GM12878 (cell line): Measurements from ENCODE around the gene UST. TPM values are rescaled to one million over a fixed set of nuclear protein-coding genes. Genes with fewer than 3 reads are reported as not detected.

Experiments used
- ATAC-seq: fragments of 200-7000 bp; cut with Tn5 transposase; 3 replicates; pipeline ENCODE4 v1.9.1; 2020; ENCODE audit warnings: mild to moderate bottlenecking, moderate library complexity
- BruUV-seq: library from RNA; stranded (reverse); fragments of 400-500 nt; replicated peaks from 2 replicates; lab custom pipeline; 2021; lab: Mats Ljungman, UMichigan
- CTCF ChIA-PET: fragments of 300-600 bp; sonication (Branson Sonifier 250); formaldehyde crosslinking; extraction: SDS; loops from one replicate; lab custom pipeline; 2021; ENCODE audit warnings: inconsistent platforms; lab: Yijun Ruan, JAX
- POLR2A ChIA-PET: fragments of 350-600 bp; formaldehyde crosslinking; extraction: SDS; loops from one replicate; lab custom pipeline; 2021; ENCODE audit warnings: inconsistent platforms; lab: Charles Lee
- RAD21 ChIA-PET: fragments of 300-600 bp; sonication (Branson Sonifier 250); formaldehyde crosslinking; loops from one replicate; lab custom pipeline; 2023; ENCODE audit warnings: antibody characterized with exemption; ENCODE audit not compliant: unreplicated experiment; lab: Charles Lee
- SMC1A ChIA-PET: fragments of 300-600 bp; sonication (Branson Sonifier 250); formaldehyde crosslinking; loops from one replicate; lab custom pipeline; 2023; ENCODE audit not compliant: unreplicated experiment, uncharacterized antibody; lab: Charles Lee
- DNase-seq: peaks from one replicate; pipeline ENCODE4 v3.0.0-alpha.2; 2011; ENCODE audit warnings: low read depth, low spot score
- FAIRE-seq: peaks from 3 replicates; lab custom pipeline; 2011; peaks lifted over from hg19 to GRCh38; lab: Jason Lieb, UNC
- H2AFZ ChIP-seq: 2 replicates; pipeline ENCODE4 v1.6.0; 2011; ENCODE audit warnings: low read depth, low read length, control low read depth; ENCODE audit not compliant: control insufficient read depth
- H3K27ac ChIP-seq: 2 replicates; pipeline ENCODE4 v1.5.1; 2011; ENCODE audit warnings: control low read depth; ENCODE audit not compliant: control insufficient read depth, insufficient read depth
- H3K27me3 ChIP-seq, 2 experiments: replicated peaks in 1 of 2; 2 replicates each; pipeline versions ENCODE4 v1.6.0 to v1.6.1; 2011; ENCODE audit warnings: low read length in 1 of 2; ENCODE audit not compliant: control insufficient read depth in 2 of 2, insufficient read depth in 2 of 2
- H3K36me3 ChIP-seq, 2 experiments: 2 replicates each; pipeline ENCODE4 v1.5.1; 2011; ENCODE audit warnings: low read length in 1 of 2; ENCODE audit not compliant: control insufficient read depth in 2 of 2, insufficient read depth in 2 of 2
- H3K4me1 ChIP-seq: 2 replicates; pipeline ENCODE4 v1.6.1; 2011; ENCODE audit warnings: mild to moderate bottlenecking, low read length, moderate library complexity, mixed read lengths; ENCODE audit not compliant: control insufficient read depth, insufficient read depth
- H3K4me2 ChIP-seq: 2 replicates; pipeline ENCODE4 v1.6.0; 2011; ENCODE audit warnings: control low read depth; ENCODE audit not compliant: control insufficient read depth, insufficient read depth
- H3K4me3 ChIP-seq: fragments of 200-600 bp; sonication (generic); 2 replicates; pipeline ENCODE4 v1.5.1; 2016
- H3K79me2 ChIP-seq: 2 replicates; pipeline ENCODE4 v1.6.0; 2011; ENCODE audit warnings: low read length; ENCODE audit not compliant: control insufficient read depth, insufficient read depth
- H3K9ac ChIP-seq: 2 replicates; pipeline ENCODE4 v1.8.0; 2011; ENCODE audit warnings: low read length, control low read depth, mixed read lengths; ENCODE audit not compliant: control insufficient read depth, insufficient read depth
- H3K9me3 ChIP-seq: replicated peaks from 3 replicates; pipeline ENCODE4 v1.5.1; 2011; ENCODE audit warnings: mild to moderate bottlenecking, low read length; ENCODE audit not compliant: control insufficient read depth, insufficient read depth
- H4K20me1 ChIP-seq: 2 replicates; pipeline ENCODE4 v1.6.0; 2011; ENCODE audit not compliant: control insufficient read depth, insufficient read depth
- NR2C2 ChIP-seq: IDR thresholded peaks from 2 replicates; pipeline ENCODE4 v1.6.1; 2011; ENCODE audit warnings: borderline replicate concordance, low read depth; ENCODE audit not compliant: control insufficient read depth, insufficient read length
- RB1 ChIP-seq: fragments of 450-650 bp; formaldehyde crosslinking; IDR thresholded peaks from 2 replicates; pipeline ENCODE4 v1.6.1; 2017; ENCODE audit warnings: mild to moderate bottlenecking, borderline replicate concordance
- SP1 ChIP-seq: IDR thresholded peaks from one replicate; pipeline ENCODE4 v1.6.1; 2011; ENCODE audit warnings: low read depth, low read length
- WGBS: methylation state at CpG from one replicate; pipeline ENCODE4 v1.1.6; 2016; ENCODE audit warnings: low lambda C conversion rate; ENCODE audit not compliant: insufficient replicate concordance, insufficient coverage; ENCODE audit errors: missing lambda C conversion rate; 5-methylcytosine and 5-hydroxymethylcytosine counted together
- in situ Hi-C: fragments of 300-500 bp; cut with MboI; formaldehyde crosslinking; loops from 9 replicates; pipeline ENCODE4 v1.14.3; 2018; ENCODE audit warnings: mixed read lengths
- intact Hi-C: fragments of 100-400 bp; cut with micrococcal nuclease; formaldehyde crosslinking; loops from one replicate; pipeline ENCODE4 v1.14.2; 2022; ENCODE audit not compliant: unreplicated experiment
- polyA plus RNA-seq, 11 experiments: library from polyadenylated mRNA; depleted of rRNA in 4 of 11; unstranded in 6 of 11; stranded (reverse) in 5 of 11; fragments of >200 nt; fragmentation: Nextera tagmentation in 4 of 11; fragmentation: Illumina TruSeq in 1 of 11; extraction: Ambion mirVana in 4 of 11; extraction: Trizol in 1 of 11; gene quantifications; 1 replicate in 1 of 11; 2 replicates in 10 of 11; pipeline versions ENCODE4 v1.2.1 to v1.2.3, GENCODE V29; 2011 to 2016; ENCODE audit warnings: inconsistent platforms in 2 of 11, missing spikeins in 2 of 11, low read depth in 1 of 11
- total RNA-seq, 4 experiments: library from RNA; depleted of rRNA in 3 of 4; stranded (reverse); fragments of >200 nt in 3 of 4; fragmentation: Illumina TruSeq in 1 of 4; extraction: Trizol in 1 of 4; gene quantifications; 2 replicates each; pipeline versions ENCODE4 v1.2.1 to v1.2.3, GENCODE V29; 2013 to 2021
- TF ChIP-seq, protein P1 (sequence below): IDR thresholded peaks from 2 replicates; pipeline ENCODE4 v1.6.1; 2012; ENCODE audit warnings: low read depth, low read length, improper control_type of control experiment
- TF ChIP-seq, protein P2 (sequence below): fragments of 450-650 bp; IDR thresholded peaks from 2 replicates; pipeline ENCODE4 v1.6.1; 2016; ENCODE audit warnings: mild to moderate bottlenecking

UST gene
- total and polyA plus RNA-seq, 10 of the 15 experiments (the other 5 are each of a cell fraction or from before 2014, with no cell fraction given), result 0.74 to 43.3 (median 2.2) TPM

DNA sequence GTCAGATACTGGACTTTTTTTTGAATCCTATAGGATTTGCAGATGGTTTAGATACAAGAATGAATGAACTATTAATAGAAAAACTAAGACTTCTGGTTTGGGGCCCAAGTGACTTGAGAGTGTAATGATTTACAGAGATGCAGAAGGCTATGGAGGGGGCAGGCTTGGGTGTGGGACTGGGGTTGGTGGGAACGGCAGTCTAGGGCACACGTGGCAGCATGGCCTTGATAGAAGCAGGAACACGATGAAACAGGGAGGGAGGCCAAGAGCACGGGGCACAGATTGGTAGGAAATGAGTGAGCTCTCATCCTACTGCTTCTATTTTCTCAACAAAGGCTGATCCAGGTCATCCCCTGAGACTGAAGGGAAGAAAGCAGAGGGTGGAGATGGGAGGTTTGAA is 3.4 kb upstream of the UST start:
- no peaks in the 10 kb centered on the region for H4K20me1 ChIP-seq
- H3K4me1 ChIP-seq, result no peaks in the 10 kb centered on the region
- ChIA-PET POLR2A (no interaction called here), SMC1A (no interaction called here), CTCF (no interaction called here), RAD21 (interaction anchor here (0.6 kb wide), 1 partner anchor 134 kb away, joined by 3 read pairs; no protein-coding TSS in a partner anchor)
- ATAC-seq (no peak), FAIRE-seq (no peak), DNase-seq (no peak)
- peaks cover 2 to 9% of the 10 kb centered on the region in 2 experiments; a peak in 3 of 4 replicates for H3K27me3 ChIP-seq
- no peak overlapping the region for H2AFZ ChIP-seq
- in situ Hi-C loops (no loop called here), intact Hi-C loops (no loop called here)
- BruUV-seq, result no TSS peak
- H3K36me3 ChIP-seq, result no peaks in the 10 kb centered on the region
- H3K4me2 ChIP-seq, result no peak overlapping the region
- 34% methylated on average over 4 of the region's 4 CpGs for WGBS
- TF ChIP-seq, protein P1, sequence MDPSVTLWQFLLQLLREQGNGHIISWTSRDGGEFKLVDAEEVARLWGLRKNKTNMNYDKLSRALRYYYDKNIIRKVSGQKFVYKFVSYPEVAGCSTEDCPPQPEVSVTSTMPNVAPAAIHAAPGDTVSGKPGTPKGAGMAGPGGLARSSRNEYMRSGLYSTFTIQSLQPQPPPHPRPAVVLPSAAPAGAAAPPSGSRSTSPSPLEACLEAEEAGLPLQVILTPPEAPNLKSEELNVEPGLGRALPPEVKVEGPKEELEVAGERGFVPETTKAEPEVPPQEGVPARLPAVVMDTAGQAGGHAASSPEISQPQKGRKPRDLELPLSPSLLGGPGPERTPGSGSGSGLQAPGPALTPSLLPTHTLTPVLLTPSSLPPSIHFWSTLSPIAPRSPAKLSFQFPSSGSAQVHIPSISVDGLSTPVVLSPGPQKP, result no peak
- TF ChIP-seq SP1 (no peak), RB1 (no peak), NR2C2 (no peak)
- TF ChIP-seq, protein P2, sequence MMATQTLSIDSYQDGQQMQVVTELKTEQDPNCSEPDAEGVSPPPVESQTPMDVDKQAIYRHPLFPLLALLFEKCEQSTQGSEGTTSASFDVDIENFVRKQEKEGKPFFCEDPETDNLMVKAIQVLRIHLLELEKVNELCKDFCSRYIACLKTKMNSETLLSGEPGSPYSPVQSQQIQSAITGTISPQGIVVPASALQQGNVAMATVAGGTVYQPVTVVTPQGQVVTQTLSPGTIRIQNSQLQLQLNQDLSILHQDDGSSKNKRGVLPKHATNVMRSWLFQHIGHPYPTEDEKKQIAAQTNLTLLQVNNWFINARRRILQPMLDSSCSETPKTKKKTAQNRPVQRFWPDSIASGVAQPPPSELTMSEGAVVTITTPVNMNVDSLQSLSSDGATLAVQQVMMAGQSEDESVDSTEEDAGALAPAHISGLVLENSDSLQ, result no peak
- no peak overlapping the region for H3K9ac ChIP-seq
- H3K27ac ChIP-seq, result no peak overlapping the region
- no peaks in the 10 kb centered on the region for H3K79me2 ChIP-seq
- no peaks in the 10 kb centered on the region; the same call in 2 of the 3 replicates for H3K9me3 ChIP-seq
- H3K4me3 ChIP-seq, result no peak overlapping the region
